Skeletal muscle satellite cell (primary cell): Measurements from ENCODE around the gene TDRD9.

Experiments
- H3K27me3 ChIP-seq: 2 replicates; pipeline ENCODE4 v1.7.0; 2013; ENCODE audit warnings: low read length; ENCODE audit not compliant: control insufficient read depth, insufficient read depth
- H3K36me3 ChIP-seq: 2 replicates; pipeline ENCODE4 v1.7.0; 2013; ENCODE audit warnings: mild to moderate bottlenecking, control low read depth, low read length; ENCODE audit not compliant: insufficient read depth
- H3K4me1 ChIP-seq: 2 replicates; pipeline ENCODE4 v1.7.0; 2013; ENCODE audit warnings: low read length; ENCODE audit not compliant: control insufficient read depth, insufficient read depth
- H3K4me2 ChIP-seq: 2 replicates; pipeline ENCODE4 v1.7.0; 2013; ENCODE audit warnings: mild to moderate bottlenecking, low read length
- H3K4me3 ChIP-seq: 2 replicates; pipeline ENCODE4 v1.7.0; 2013; ENCODE audit warnings: low read length
- H3K9ac ChIP-seq: 2 replicates; pipeline ENCODE4 v1.7.0; 2013; ENCODE audit warnings: mild to moderate bottlenecking, low read depth, low read length, moderate library complexity
- H3K9me3 ChIP-seq: replicated peaks from 2 replicates; pipeline ENCODE4 v1.7.0; 2013; ENCODE audit warnings: mild to moderate bottlenecking, control low read depth, low read length

Gene TDRD9

DNA sequence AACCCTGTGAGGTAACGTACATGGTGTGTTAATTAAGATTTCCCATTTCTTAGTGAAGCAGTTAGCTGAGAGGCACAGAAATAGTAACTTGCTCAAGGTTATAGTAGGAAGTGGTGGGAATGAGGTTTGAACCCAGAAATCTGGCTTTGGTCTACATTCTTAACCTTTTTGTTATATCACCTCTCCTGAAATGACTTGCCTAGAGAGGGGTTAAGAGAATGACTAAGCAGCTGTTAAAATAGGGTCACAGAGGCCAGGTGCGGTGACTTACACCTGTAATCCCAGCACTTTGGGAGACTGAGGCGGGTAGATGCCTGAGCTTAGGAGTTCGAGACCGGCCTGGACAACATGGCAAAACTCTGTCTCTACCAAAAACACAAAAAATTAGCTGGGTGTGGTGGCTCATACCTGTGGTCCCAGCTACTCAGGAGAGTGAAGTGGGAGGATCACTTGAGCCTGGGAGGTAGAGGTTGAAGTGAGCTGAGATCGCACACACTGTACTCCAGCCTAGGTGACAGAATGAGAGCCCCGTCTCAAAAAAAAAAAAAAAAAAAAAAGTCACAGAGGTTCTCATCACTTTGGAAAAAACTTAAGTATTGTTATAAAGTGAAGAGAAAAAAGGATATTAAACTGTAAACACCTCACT lies 71.7 kb downstream of the TDRD9 start:
- no peak overlapping the region for H3K9ac ChIP-seq
- H3K4me1 ChIP-seq, result no peaks in the 10 kb centered on the region
- H3K36me3 ChIP-seq, result no peaks in the 10 kb centered on the region
- no peaks in the 10 kb centered on the region for H3K9me3 ChIP-seq
- H3K4me3 ChIP-seq, result no peak overlapping the region
- H3K4me2 ChIP-seq, result no peak overlapping the region
- peaks cover 40% of the 10 kb centered on the region for H3K27me3 ChIP-seq

DNA sequence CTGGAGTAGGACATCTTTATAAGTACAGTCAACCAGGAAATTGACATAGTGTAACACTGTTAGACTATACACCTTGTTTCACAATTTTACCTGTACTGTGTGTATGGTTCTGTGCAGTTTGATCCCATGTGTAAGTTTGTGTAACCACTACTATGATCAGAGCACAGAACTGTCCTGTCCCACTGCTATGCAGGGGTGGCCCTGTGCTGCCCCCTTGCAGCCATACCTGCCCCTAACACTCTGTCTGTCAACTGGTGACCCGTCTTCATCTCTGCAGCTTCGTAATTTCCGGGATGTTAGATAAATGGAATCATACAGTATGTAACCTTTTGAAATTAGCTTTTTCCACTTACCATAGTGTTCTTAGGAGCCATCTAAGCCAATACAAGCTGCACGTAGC lies 72.7 kb downstream of the TDRD9 start:
- no peak overlapping the region for H3K9ac ChIP-seq
- no peak overlapping the region for H3K4me2 ChIP-seq
- no peaks in the 10 kb centered on the region for H3K36me3 ChIP-seq
- H3K9me3 ChIP-seq, result no peaks in the 10 kb centered on the region
- H3K4me1 ChIP-seq, result no peaks in the 10 kb centered on the region
- peaks cover 29% of the 10 kb centered on the region for H3K27me3 ChIP-seq
- no peak overlapping the region for H3K4me3 ChIP-seq

DNA sequence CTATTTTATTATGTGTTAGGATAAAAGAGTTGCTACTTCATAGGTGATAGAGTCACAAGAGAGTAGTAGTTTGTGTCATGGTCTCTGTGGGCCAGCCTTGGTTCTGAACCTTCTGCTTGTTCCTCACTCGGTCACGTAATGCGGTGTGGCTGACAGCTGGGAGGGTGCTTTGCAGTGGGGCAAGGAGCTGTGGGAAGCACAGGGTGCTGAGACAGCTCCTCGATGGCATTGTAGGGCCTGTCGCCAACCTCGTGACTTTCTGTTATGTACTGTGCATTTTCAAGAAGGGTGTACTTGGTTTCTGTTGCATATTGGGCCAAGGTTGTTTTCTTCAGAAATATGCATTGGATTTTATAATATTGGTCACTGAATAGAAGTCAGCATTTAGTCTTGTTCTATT lies 75.4 kb downstream of the TDRD9 start:
- H3K9me3 ChIP-seq, result no peaks in the 10 kb centered on the region
- no peak overlapping the region for H3K9ac ChIP-seq
- no peak overlapping the region for H3K4me2 ChIP-seq
- H3K4me1 ChIP-seq, result no peaks in the 10 kb centered on the region
- H3K36me3 ChIP-seq, result no peaks in the 10 kb centered on the region
- peaks cover 11% of the 10 kb centered on the region for H3K27me3 ChIP-seq
- no peak overlapping the region for H3K4me3 ChIP-seq

DNA sequence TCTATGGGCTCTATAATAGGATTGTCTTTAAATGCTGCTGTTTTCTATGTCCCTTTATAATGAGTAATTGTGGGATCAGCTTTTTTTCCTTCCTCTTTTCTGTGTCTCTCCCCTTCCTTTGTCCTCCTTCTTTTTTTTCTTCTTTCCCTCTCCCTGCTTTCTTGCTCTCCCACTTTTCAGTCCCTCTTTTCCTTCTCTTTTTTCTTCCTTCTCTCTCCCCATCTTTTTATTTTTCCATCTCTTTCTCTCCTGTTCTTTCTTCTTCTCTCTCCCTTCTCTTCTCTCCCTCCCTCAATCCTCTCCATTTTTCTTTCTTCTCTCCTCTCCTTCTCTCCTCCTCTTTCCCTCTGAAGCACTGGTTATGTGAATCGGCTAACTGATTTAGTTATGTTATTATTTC lies 76.6 kb downstream of the TDRD9 start:
- H3K4me3 ChIP-seq, result no peak overlapping the region
- peaks cover 8% of the 10 kb centered on the region for H3K27me3 ChIP-seq

DNA sequence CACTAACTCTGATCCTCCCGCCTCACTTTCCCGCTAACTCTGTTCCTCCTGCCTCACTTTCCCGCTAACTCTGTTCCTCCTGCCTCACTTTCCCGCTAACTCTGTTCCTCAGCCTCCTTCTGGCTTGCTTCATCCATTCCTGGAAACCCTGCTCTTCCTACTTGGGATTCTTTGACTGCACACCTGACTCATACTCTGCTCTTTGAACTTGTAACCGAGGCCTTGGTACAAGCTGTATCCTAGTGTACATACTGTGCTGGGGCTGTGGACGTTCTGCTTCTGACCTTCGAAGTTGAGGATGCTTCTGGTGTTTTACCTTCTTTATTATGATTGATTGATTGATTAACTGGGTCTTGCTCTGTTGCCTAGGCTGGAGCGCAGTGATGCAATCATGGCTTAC lies 77.2 kb downstream of the TDRD9 start:
- Histone ChIP-seq H3K9me3 (no peaks in the 10 kb centered on the region), H3K27me3 (peaks cover 5% of the 10 kb centered on the region), H3K4me3 (no peak overlapping the region), H3K4me2 (no peak overlapping the region), H3K36me3 (no peaks in the 10 kb centered on the region), H3K4me1 (no peaks in the 10 kb centered on the region), H3K9ac (no peak overlapping the region)

More for the DNA sequence above, 76.6 kb downstream of the TDRD9 start:
- Histone ChIP-seq H3K4me1 (no peaks in the 10 kb centered on the region), H3K4me2 (no peak overlapping the region), H3K9me3 (no peaks in the 10 kb centered on the region), H3K9ac (no peak overlapping the region), H3K36me3 (no peaks in the 10 kb centered on the region)

DNA sequence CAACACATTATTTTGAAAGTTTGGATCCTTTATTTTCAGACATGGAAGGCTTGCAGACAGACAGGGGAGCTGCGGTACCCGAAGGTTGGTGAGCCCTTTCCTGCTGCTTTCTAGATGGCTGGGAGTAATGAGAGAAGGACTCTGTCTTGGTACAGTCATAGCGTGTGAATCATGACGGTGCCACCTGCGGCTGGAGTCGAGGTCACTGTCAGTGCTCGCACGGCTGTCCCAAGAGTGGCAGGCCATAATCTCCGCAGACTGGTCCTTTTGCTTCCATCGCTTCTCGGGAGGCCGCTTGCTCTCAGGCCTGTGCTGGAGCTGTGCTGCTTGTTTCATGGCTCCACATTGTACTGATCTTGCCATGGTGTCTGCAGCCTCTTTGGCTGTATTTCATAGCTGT lies 78.9 kb downstream of the TDRD9 start:
- no peak overlapping the region for H3K4me2 ChIP-seq
- no peaks in the 10 kb centered on the region for H3K4me1 ChIP-seq
- H3K9me3 ChIP-seq, result no peaks in the 10 kb centered on the region
- H3K9ac ChIP-seq, result no peak overlapping the region
- H3K27me3 ChIP-seq, result no peaks in the 10 kb centered on the region
- no peak overlapping the region for H3K4me3 ChIP-seq
- no peaks in the 10 kb centered on the region for H3K36me3 ChIP-seq

DNA sequence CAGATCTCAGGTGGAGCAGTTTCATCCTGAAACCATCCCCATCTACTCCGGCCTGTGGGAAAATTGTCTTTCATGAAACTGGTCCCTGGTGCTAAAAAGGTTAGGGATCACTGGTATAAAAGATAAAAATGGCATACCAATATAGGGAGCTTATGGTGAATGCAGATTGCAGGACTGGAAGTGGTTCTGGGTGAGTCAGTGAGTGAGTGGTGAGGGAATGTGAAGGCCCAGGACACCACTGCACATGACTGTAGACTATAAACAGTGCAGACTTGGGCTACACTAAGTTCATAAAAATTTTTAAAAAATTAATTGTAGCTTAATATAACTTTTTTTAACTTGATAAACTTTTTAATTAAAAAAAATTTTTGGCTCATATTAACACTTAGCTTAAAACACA lies 81.0 kb downstream of the TDRD9 start:
- H3K4me2 ChIP-seq, result no peak overlapping the region
- no peak overlapping the region for H3K4me3 ChIP-seq
- no peaks in the 10 kb centered on the region for H3K27me3 ChIP-seq
- H3K9ac ChIP-seq, result no peak overlapping the region
- no peaks in the 10 kb centered on the region for H3K36me3 ChIP-seq
- H3K4me1 ChIP-seq, result no peaks in the 10 kb centered on the region
- H3K9me3 ChIP-seq, result no peaks in the 10 kb centered on the region

DNA sequence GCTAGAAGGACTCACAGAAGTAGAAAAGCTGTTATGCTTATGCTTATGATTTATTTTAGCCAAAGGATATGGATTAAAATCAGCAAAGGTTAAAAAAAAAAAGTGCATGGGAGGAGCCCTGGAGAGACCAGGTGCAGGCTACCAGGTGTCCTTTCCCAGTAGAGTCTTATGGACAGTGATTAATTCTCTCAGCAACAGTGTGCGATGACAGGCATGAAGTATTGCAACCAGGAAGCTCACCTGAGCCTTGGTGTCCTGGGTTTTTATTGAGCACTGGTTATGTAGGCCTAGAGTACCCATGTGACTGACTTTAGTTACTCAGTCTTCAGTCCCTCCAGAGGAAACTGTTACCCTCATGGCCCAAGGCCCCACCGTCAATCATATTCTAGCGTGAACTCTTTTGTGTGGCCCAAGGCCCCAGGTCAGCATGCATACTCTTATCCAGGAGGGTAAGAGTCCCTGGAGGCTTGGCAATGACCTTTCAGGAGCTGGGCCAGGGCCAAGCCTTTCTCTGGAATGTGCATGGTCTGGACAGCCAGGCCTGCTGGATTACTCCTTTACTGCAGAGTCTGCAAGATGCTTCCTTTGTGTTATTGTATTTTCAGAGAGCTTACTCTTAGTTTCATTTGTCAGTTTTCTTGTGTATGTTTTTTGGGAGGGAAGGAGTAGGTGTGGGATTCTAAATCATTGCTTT lies 83.7 kb downstream of the TDRD9 start:
- H3K36me3 ChIP-seq, result no peaks in the 10 kb centered on the region
- H3K4me1 ChIP-seq, result no peaks in the 10 kb centered on the region
- no peaks in the 10 kb centered on the region for H3K9me3 ChIP-seq
- no peak overlapping the region for H3K4me2 ChIP-seq
- no peak overlapping the region for H3K4me3 ChIP-seq
- H3K9ac ChIP-seq, result no peak overlapping the region
- peaks cover 15% of the 10 kb centered on the region for H3K27me3 ChIP-seq

DNA sequence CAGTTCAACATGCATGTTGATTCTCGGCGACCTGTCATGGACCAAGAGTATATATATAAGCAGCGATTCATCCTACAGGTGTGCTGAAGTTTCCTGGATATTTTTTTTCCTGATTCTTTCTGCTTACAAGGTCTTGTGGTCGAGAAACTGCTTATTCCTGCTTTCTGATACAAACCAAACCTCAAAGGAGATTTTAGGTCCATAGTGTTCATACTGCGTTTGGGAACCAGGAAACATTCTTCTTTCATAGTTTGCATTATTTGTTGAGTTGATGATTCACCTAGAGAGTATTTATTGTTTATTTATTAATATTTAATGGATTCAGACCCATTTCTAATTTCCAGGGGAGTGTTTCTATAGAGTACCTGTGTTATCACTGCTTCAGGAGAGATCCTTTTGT lies 86.5 kb downstream of the TDRD9 start:
- Histone ChIP-seq H3K4me2 (no peak overlapping the region), H3K27me3 (peaks cover 28% of the 10 kb centered on the region), H3K9ac (no peak overlapping the region), H3K4me1 (no peaks in the 10 kb centered on the region), H3K9me3 (no peaks in the 10 kb centered on the region), H3K36me3 (no peaks in the 10 kb centered on the region), H3K4me3 (no peak overlapping the region)

DNA sequence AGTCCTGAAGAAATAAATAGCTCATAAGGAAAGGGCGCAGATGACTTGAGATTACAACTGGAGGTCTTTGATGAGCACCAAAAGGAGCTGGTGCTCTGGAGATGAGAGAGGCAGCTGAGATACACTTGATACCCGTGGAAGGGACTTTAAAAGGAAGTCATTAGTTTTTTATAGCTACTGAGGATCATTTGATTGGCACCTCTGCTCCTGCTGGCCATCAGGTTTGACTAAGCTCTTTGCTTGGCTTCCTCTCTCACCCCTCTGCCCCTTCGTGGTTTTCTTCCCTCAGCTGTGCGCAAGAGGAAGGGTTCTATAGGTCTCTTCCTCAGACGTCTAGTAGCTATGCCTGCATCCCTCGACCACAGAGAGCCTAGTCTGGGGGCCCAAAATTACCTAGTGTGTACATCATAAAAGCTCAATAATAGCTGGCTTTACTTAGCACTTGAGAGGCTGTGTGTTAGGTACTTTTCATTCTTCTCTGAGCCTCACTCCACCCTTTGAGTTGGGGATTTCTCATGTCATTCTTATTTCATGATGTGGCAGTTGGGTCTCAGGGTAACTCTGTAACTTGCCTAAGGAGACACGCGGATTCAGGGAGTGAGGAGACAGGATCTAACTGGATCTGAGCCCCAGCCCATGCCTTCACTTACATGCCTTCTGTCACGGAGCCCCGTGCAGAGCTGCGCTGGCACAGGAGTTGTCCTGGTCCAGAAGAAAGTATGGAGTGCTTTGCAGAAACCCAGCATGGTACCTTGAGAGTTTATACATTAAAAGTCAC lies 88.8 kb downstream of the TDRD9 start:
- no peaks in the 10 kb centered on the region for H3K36me3 ChIP-seq
- H3K9me3 ChIP-seq, result no peaks in the 10 kb centered on the region
- peaks cover 30% of the 10 kb centered on the region for H3K27me3 ChIP-seq
- H3K4me1 ChIP-seq, result no peaks in the 10 kb centered on the region
- no peak overlapping the region for H3K9ac ChIP-seq
- H3K4me2 ChIP-seq, result no peak overlapping the region
- H3K4me3 ChIP-seq, result no peak overlapping the region

DNA sequence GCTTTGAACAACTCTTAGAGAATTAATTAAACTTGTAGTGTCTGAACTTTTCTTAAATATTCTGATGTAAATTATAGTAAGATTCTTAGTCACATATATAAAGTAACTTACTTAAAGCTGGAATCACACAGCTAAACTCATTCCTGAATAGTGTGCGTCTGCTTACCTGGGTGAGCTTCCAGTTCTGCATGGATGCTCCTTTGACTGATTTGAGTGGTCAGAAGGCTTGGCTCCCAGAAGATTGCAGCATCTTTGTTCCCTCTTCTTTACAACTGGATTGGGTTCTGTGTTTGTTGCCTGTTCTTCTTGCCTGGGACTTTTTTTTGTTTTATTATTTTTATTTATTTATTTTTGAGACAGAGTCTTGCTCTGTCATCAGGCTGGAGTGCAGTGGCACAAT lies 90.8 kb downstream of the TDRD9 start:
- no peaks in the 10 kb centered on the region for H3K9me3 ChIP-seq
- no peaks in the 10 kb centered on the region for H3K36me3 ChIP-seq
- peaks cover 30% of the 10 kb centered on the region for H3K27me3 ChIP-seq
- H3K4me1 ChIP-seq, result no peaks in the 10 kb centered on the region
- no peak overlapping the region for H3K4me2 ChIP-seq
- no peak overlapping the region for H3K9ac ChIP-seq
- H3K4me3 ChIP-seq, result no peak overlapping the region
